Measurements from ENCODE around the gene CBR1. TPM values are rescaled to one million over a fixed set of nuclear protein-coding genes. Genes with fewer than 3 reads are reported as not detected.

The CBR1 gene
- total and polyA plus RNA-seq, 9 of the 15 experiments (the other 6 are each of a cell fraction or from before 2014, with no cell fraction given), result 2.5 to 33.8 (median 15.1) TPM

DNA sequence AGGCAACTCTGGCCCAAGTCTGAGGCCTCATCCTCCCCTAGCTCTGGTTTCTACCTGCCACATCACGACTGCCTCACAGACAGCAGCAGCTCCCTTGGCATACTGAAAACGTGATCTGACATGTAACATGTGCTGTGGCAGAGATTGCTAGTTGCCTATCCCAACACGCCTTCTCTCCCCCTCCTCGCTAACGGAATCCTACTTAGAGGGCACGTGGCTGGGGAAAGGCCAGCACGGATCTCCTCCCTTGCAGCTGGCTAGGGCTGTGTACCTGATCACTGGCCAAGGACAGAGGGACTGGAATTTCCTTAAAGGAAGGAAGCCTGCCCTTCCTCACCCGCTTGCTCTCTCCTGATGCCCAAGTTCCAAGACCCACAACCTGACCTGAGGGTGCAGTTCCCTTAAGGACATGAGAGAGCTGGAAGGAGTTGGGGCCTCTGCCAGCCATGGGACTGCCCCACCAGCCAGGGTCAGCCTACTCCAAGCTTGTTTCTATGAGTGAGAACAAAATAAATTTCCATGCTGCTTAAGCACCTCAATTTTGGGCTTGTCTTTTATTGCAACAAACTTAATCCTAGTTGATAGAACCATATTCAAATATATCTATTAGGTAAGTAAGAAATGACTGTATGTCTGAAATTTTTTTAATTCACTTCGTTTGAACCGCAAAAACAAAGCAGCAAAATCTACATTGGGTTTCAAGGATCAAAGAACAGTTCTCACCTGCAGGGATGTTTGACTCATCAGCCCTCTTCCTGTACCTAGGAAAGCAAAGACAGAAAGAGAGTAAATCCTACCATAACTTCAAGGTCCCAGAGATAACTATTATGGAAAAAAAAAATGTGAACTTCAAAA is 16.7 kb upstream of the CBR1 start:
- WGBS (ENCODE audit: insufficient coverage, low coverage, missing lambda C conversion rate), result 87% methylated on average over 10 of the region's 10 CpGs
- TF ChIP-seq MCM3 (IDR thresholded peaks at IDR 0.05), result no peak
- no peak for TF ChIP-seq ZKSCAN8 (CRISPR knock-in tag; IDR thresholded peaks at IDR 0.05)
- TF ChIP-seq JUNB (CRISPR knock-in tag; conservative IDR thresholded peaks at IDR 0.05), result no peak
- no peak for TF ChIP-seq FOXA1 (IDR thresholded peaks at IDR 0.05; ENCODE audit: borderline replicate concordance)
- TF ChIP-seq, protein P1, sequence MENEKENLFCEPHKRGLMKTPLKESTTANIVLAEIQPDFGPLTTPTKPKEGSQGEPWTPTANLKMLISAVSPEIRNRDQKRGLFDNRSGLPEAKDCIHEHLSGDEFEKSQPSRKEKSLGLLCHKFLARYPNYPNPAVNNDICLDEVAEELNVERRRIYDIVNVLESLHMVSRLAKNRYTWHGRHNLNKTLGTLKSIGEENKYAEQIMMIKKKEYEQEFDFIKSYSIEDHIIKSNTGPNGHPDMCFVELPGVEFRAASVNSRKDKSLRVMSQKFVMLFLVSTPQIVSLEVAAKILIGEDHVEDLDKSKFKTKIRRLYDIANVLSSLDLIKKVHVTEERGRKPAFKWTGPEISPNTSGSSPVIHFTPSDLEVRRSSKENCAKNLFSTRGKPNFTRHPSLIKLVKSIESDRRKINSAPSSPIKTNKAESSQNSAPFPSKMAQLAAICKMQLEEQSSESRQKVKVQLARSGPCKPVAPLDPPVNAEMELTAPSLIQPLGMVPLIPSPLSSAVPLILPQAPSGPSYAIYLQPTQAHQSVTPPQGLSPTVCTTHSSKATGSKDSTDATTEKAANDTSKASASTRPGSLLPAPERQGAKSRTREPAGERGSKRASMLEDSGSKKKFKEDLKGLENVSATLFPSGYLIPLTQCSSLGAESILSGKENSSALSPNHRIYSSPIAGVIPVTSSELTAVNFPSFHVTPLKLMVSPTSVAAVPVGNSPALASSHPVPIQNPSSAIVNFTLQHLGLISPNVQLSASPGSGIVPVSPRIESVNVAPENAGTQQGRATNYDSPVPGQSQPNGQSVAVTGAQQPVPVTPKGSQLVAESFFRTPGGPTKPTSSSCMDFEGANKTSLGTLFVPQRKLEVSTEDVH (IDR thresholded peaks at IDR 0.05; ENCODE audit: low read depth, partially characterized antibody), result no peak
- TF ChIP-seq ZNF583 (CRISPR knock-in tag; IDR thresholded peaks at IDR 0.05), result no peak
- TF ChIP-seq JUN (IDR thresholded peaks at IDR 0.05; ENCODE audit: borderline replicate concordance, low read depth, low read length), result no peak
- no peak for TF ChIP-seq JUN (CRISPR knock-in tag; IDR thresholded peaks at IDR 0.05; ENCODE audit: borderline replicate concordance)
- no peak for TF ChIP-seq MAZ (CRISPR knock-in tag; conservative IDR thresholded peaks at IDR 0.05 in 1 of 2, IDR thresholded peaks at IDR 0.05 in 1 of 2)
- TF ChIP-seq ZNF253 (CRISPR knock-in tag; conservative IDR thresholded peaks at IDR 0.05), result no peak
- TF ChIP-seq NCOR1 (IDR thresholded peaks at IDR 0.05), result no peak
- no peak for TF ChIP-seq EZH2 (IDR thresholded peaks at IDR 0.05; ENCODE audit: borderline replicate concordance, low read depth, low read length)
- TF ChIP-seq MTF1 (CRISPR knock-in tag; IDR thresholded peaks at IDR 0.05; ENCODE audit: borderline replicate concordance), result no peak
- TF ChIP-seq RFX7 (CRISPR knock-in tag; IDR thresholded peaks at IDR 0.05), result no peak
- TF ChIP-seq ZNF133 (CRISPR knock-in tag; IDR thresholded peaks at IDR 0.05), result no peak
- TF ChIP-seq ZEB2 (IDR thresholded peaks at IDR 0.05), result no peak
- no TSS peak for BruUV-seq (replicated peaks)
- H3K27me3 ChIP-seq (ENCODE audit: control insufficient read depth in 2 of 2, insufficient read depth in 2 of 2, low read length in 2 of 2), result no peaks in the 10 kb centered on the region
- ATAC-seq (no peak), FAIRE-seq (no peak), DNase-seq (ENCODE audit: extremely low read depth in 1 of 4, low spot score in 3 of 4) (no peak)
- H4K20me1 ChIP-seq (replicated peaks; ENCODE audit: control insufficient read depth, insufficient read depth, low read length), result no peaks in the 10 kb centered on the region
- no peak overlapping the region for H3K27ac ChIP-seq (ENCODE audit: extremely low read depth, low read depth, low read length)
- no peaks in the 10 kb centered on the region for H3K4me1 ChIP-seq (replicated peaks in 1 of 2; ENCODE audit: control insufficient read depth in 2 of 2, insufficient read depth in 2 of 2, low read length in 2 of 2)
- no peak overlapping the region for H3K9ac ChIP-seq (ENCODE audit: insufficient read depth in 1 of 2, low read depth in 2 of 2, low read length in 2 of 2)
- no peak overlapping the region for H2AFZ ChIP-seq (ENCODE audit: low read depth, low read length)
- intact Hi-C loops (cut with micrococcal nuclease) (no loop called here), in situ Hi-C loops (cut with MboI) (no loop called here)
- H3K9me3 ChIP-seq (replicated peaks; ENCODE audit: control insufficient read depth, insufficient read depth, low read depth, low read length), result no peaks in the 10 kb centered on the region
- H3K79me2 ChIP-seq (ENCODE audit: control insufficient read depth, insufficient read depth, low read length), result peaks cover 5% of the 10 kb centered on the region; the same call in 2 of the 3 replicates
- no peak overlapping the region for H3K4me3 ChIP-seq
- H3K9me1 ChIP-seq (ENCODE audit: control insufficient read depth, insufficient read depth, low read length), result no peaks in the 10 kb centered on the region
- peaks cover 87% of the 10 kb centered on the region for H3K36me3 ChIP-seq (ENCODE audit: control insufficient read depth, insufficient read depth, low read length)
- ChIA-PET POLR2A (interaction anchor here (0.7 to 2.0 kb wide), 3 partner anchors 11 to 1445 kb away, joined by 4 to 5 read pairs (median 5); no protein-coding TSS in a partner anchor), CTCF (ENCODE audit: low intra/inter-chr PET ratio) (interaction anchor here (0.6 kb wide), 1 partner anchor 35 kb away, joined by 5 read pairs; no protein-coding TSS in a partner anchor)
- H3K4me2 ChIP-seq (ENCODE audit: insufficient read depth, low read length), result no peak overlapping the region

All from K562 (cell line).